NCI-H2227 (cell line): ENCODE measurements around the gene OR4A47.
"Not testable (repeated sequence)": the region's sequence is repeated elsewhere in the genome, so short reads cannot be mapped to it uniquely, and the experiment has no call there.

Experiments used
- DNase-seq: peaks from one replicate; lab custom pipeline; 2025; ENCODE audit not compliant: unreplicated experiment; lab: John Stamatoyannopoulos, UW

The OR4A47 gene

GRCh38 chr11:48488493-48488892, at the start of gene OR4A47:
TSS of gene OR4A47 (plus strand) at chr11:48488793. CDS start at chr11:48488793, 0 bp downstream.
- DNase-seq, result not testable (repeated sequence)

- not testable (repeated sequence) for DNase-seq
Observed at GRCh38 chr11:48455909-48456308, 32.7 kb upstream of the OR4A47 start.

GRCh38 chr11:48473966-48474365, 14.6 kb upstream of the OR4A47 start:
- not testable (repeated sequence) for DNase-seq

- not testable (repeated sequence) for DNase-seq
Observed at GRCh38 chr11:48474703-48475102, 13.9 kb upstream of the OR4A47 start.

- not testable (repeated sequence) for DNase-seq
Observed at GRCh38 chr11:48506169-48506568, 17.6 kb downstream of the OR4A47 start.

GRCh38 chr11:48538991-48539390, 50.4 kb downstream of the OR4A47 start:
- no peak for DNase-seq
